Measurements from ENCODE around the gene CLDN2. TPM values are rescaled to one million over a fixed set of nuclear protein-coding genes. Genes with fewer than 3 reads are reported as not detected.

Gene CLDN2
- total RNA-seq, 1 experiment from 2014 or later = not detected

DNA sequence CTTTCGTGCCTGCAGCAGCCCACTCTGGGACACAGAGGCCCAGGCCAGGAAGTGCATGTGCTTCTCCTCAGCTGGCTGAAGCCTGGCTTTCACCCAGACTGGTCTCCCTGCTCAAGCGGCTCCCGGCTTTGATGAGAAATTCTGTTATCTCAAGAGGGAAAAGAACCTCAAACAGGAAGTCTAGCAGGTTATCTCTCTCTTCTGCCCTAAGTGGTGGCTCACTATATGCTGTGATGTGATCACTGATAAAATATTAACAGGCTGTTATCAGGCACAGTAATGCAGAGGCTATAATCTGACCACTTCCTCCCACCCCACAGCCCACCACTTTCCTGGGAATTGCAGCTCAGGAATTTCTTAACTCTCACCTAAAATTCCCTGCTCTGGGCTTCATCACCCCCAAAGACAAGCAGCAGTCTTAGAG lies 13.3 kb downstream of the CLDN2 start:
- peaks cover 9% of the 10 kb centered on the region for H3K36me3 Mint-ChIP-seq (ENCODE audit: insufficient read depth, unreplicated experiment)
- H3K4me1 Mint-ChIP-seq (ENCODE audit: insufficient read depth, unreplicated experiment) = no peaks in the 10 kb centered on the region
- POLR2A ChIA-PET = no interaction called here
- BruUV-seq (replicated peaks) = no TSS peak
- CTCF ChIA-PET = interaction anchor here (0.7 to 2.3 kb wide), 2 partner anchors 39 to 53 kb away, joined by 4 to 12 read pairs; no protein-coding TSS in a partner anchor
- intact Hi-C loops (cut with micrococcal nuclease) = no loop called here
- DNase-seq (ENCODE audit: unreplicated experiment) = no peak
- no peaks in the 10 kb centered on the region for H3K9me3 Mint-ChIP-seq (ENCODE audit: unreplicated experiment)
- TF ChIP-seq CTCF (IDR thresholded peaks at IDR 0.05; ENCODE audit: unreplicated experiment) = no peak
- no peak overlapping the region for H3K27ac Mint-ChIP-seq (ENCODE audit: low read depth, unreplicated experiment)
- H3K4me3 Mint-ChIP-seq (ENCODE audit: unreplicated experiment) = no peak overlapping the region
- peaks cover 19% of the 10 kb centered on the region for H3K27me3 Mint-ChIP-seq (ENCODE audit: insufficient read depth, unreplicated experiment)

GRCh38 chrX:106935175-106935574 lies 15.0 kb downstream of the CLDN2 start:
- H3K9me3 Mint-ChIP-seq (ENCODE audit: unreplicated experiment) = no peaks in the 10 kb centered on the region
- no peaks in the 10 kb centered on the region for H3K36me3 Mint-ChIP-seq (ENCODE audit: insufficient read depth, unreplicated experiment)
- no peak for DNase-seq (ENCODE audit: unreplicated experiment)
- H3K4me3 Mint-ChIP-seq (ENCODE audit: unreplicated experiment) = no peak overlapping the region
- CTCF ChIA-PET = no interaction called here
- no peak overlapping the region for H3K27ac Mint-ChIP-seq (ENCODE audit: low read depth, unreplicated experiment)
- intact Hi-C loops (cut with micrococcal nuclease) = no loop called here
- POLR2A ChIA-PET = no interaction called here
- no TSS peak for BruUV-seq (replicated peaks)
- TF ChIP-seq CTCF (IDR thresholded peaks at IDR 0.05; ENCODE audit: unreplicated experiment) = no peak
- H3K4me1 Mint-ChIP-seq (ENCODE audit: insufficient read depth, unreplicated experiment) = no peaks in the 10 kb centered on the region
- H3K27me3 Mint-ChIP-seq (ENCODE audit: insufficient read depth, unreplicated experiment) = peaks cover 19% of the 10 kb centered on the region

- BruUV-seq (replicated peaks) = no TSS peak
- intact Hi-C loops (cut with micrococcal nuclease) = no loop called here
- POLR2A ChIA-PET = interaction anchor here (0.7 to 1.0 kb wide), 3 partner anchors 34 to 500 kb away, joined by 3 to 5 read pairs (median 3); no protein-coding TSS in a partner anchor
- H3K27me3 Mint-ChIP-seq (ENCODE audit: insufficient read depth, unreplicated experiment) = peaks cover 25% of the 10 kb centered on the region
- CTCF ChIA-PET = interaction anchor here (0.9 to 2.5 kb wide), 3 partner anchors 16 to 42 kb away, joined by 4 to 14 read pairs (median 5); no protein-coding TSS in a partner anchor
- no peaks in the 10 kb centered on the region for H3K9me3 Mint-ChIP-seq (ENCODE audit: unreplicated experiment)
- H3K4me1 Mint-ChIP-seq (ENCODE audit: insufficient read depth, unreplicated experiment) = no peaks in the 10 kb centered on the region
- no peak overlapping the region for H3K4me3 Mint-ChIP-seq (ENCODE audit: unreplicated experiment)
- DNase-seq (ENCODE audit: unreplicated experiment) = no peak
- TF ChIP-seq CTCF (IDR thresholded peaks at IDR 0.05; ENCODE audit: unreplicated experiment) = no peak
- no peak overlapping the region for H3K27ac Mint-ChIP-seq (ENCODE audit: low read depth, unreplicated experiment)
- H3K36me3 Mint-ChIP-seq (ENCODE audit: insufficient read depth, unreplicated experiment) = no peaks in the 10 kb centered on the region
Measured at GRCh38 chrX:106936246-106936645, 16.0 kb downstream of the CLDN2 start.

GRCh38 chrX:106939566-106939965 lies 19.4 kb downstream of the CLDN2 start:
- CTCF ChIA-PET = no interaction called here
- BruUV-seq (replicated peaks) = no TSS peak
- H3K4me3 Mint-ChIP-seq (ENCODE audit: unreplicated experiment) = no peak overlapping the region
- no peaks in the 10 kb centered on the region for H3K4me1 Mint-ChIP-seq (ENCODE audit: insufficient read depth, unreplicated experiment)
- H3K27ac Mint-ChIP-seq (ENCODE audit: low read depth, unreplicated experiment) = no peak overlapping the region
- peaks cover 11% of the 10 kb centered on the region for H3K36me3 Mint-ChIP-seq (ENCODE audit: insufficient read depth, unreplicated experiment)
- H3K9me3 Mint-ChIP-seq (ENCODE audit: unreplicated experiment) = no peaks in the 10 kb centered on the region
- POLR2A ChIA-PET = no interaction called here
- H3K27me3 Mint-ChIP-seq (ENCODE audit: insufficient read depth, unreplicated experiment) = peaks cover 39% of the 10 kb centered on the region
- no peak for TF ChIP-seq CTCF (IDR thresholded peaks at IDR 0.05; ENCODE audit: unreplicated experiment)
- DNase-seq (ENCODE audit: unreplicated experiment) = no peak
- intact Hi-C loops (cut with micrococcal nuclease) = no loop called here

Measured in MCF 10A (cell line).